DOHH2 (cell line): Measurements from ENCODE around the gene ASPSCR1.
"Not testable (repeated sequence)": the region's sequence is repeated elsewhere in the genome, so short reads cannot be mapped to it uniquely, and the experiment has no call there.

ENCODE experiments used
- H3F3A ChIP-seq: fragments of 200-600 bp; sonication (generic), shearing (Covaris generic); 2 replicates; pipeline ENCODE4 v1.6.0; 2016; ENCODE audit warnings: antibody characterized with exemption, mild to moderate bottlenecking; ENCODE audit not compliant: control insufficient read depth, insufficient read depth
- H3K27ac ChIP-seq: fragments of 200-600 bp; sonication (generic); 2 replicates; pipeline ENCODE4 v1.5.1; 2014; ENCODE audit warnings: low read depth, mild to moderate bottlenecking, low read length, moderate library complexity
- H3K27me3 ChIP-seq: fragments of 200-600 bp; sonication (generic); 2 replicates; pipeline ENCODE4 v1.6.1; 2014; ENCODE audit warnings: mild to moderate bottlenecking, low read length, mixed read lengths; ENCODE audit not compliant: control insufficient read depth
- H3K36me3 ChIP-seq: fragments of 200-600 bp; sonication (generic); 2 replicates; pipeline ENCODE4 v1.6.1; 2014; ENCODE audit warnings: mild to moderate bottlenecking, low read length, moderate library complexity, mixed read lengths; ENCODE audit not compliant: control insufficient read depth
- H3K4me1 ChIP-seq: fragments of 200-600 bp; sonication (generic); 2 replicates; pipeline ENCODE4 v1.6.1; 2014; ENCODE audit warnings: mild to moderate bottlenecking, low read length, mixed read lengths; ENCODE audit not compliant: control insufficient read depth
- H3K4me2 ChIP-seq: fragments of 200-600 bp; sonication (generic); 2 replicates; pipeline ENCODE4 v1.6.0; 2014; ENCODE audit warnings: mild to moderate bottlenecking, low read length, moderate library complexity
- H3K4me3 ChIP-seq: fragments of 200-600 bp; sonication (generic); 2 replicates; pipeline ENCODE4 v1.5.1; 2014; ENCODE audit warnings: mild to moderate bottlenecking, low read length, mixed read lengths
- H3K79me2 ChIP-seq: fragments of 200-600 bp; sonication (generic); 2 replicates; pipeline ENCODE4 v1.6.1; 2014; ENCODE audit warnings: mild to moderate bottlenecking, low read length, mixed read lengths; ENCODE audit not compliant: control insufficient read depth
- H3K9me2 ChIP-seq: fragments of 200-600 bp; sonication (generic); replicated peaks from 2 replicates; pipeline ENCODE4 v1.6.1; 2014; ENCODE audit warnings: mild to moderate bottlenecking, low read length, mixed read lengths; ENCODE audit not compliant: control insufficient read depth
- H3K9me3 ChIP-seq: fragments of 200-600 bp; sonication (generic); 2 replicates; pipeline ENCODE4 v1.6.1; 2014; ENCODE audit warnings: antibody characterized with exemption, low read length, mixed read lengths; ENCODE audit not compliant: control insufficient read depth, insufficient read depth
- H4K20me1 ChIP-seq: fragments of 200-600 bp; sonication (generic); 2 replicates; pipeline ENCODE4 v1.6.0; 2014; ENCODE audit warnings: low read depth, mild to moderate bottlenecking, antibody characterized with exemption, low read length, moderate library complexity; ENCODE audit not compliant: control insufficient read depth, insufficient read depth
- CTCF ChIP-seq: fragments of 200-600 bp; sonication (generic); IDR thresholded peaks from one replicate; pipeline ENCODE4 v1.5.1; 2014; ENCODE audit warnings: antibody characterized with exemption, mild to moderate bottlenecking, low read depth, low read length; ENCODE audit not compliant: poor library complexity, severe bottlenecking
- EZH2phosphoT487 ChIP-seq: fragments of 200-600 bp; sonication (generic); IDR thresholded peaks from 2 replicates; pipeline ENCODE4 v1.6.1; 2017; ENCODE audit warnings: borderline replicate concordance, mild to moderate bottlenecking, antibody characterized with exemption, low read length, moderate library complexity, mixed read lengths

ASPSCR1 gene

GRCh38 chr17:82037889-82038195 lies 60.4 kb downstream of the ASPSCR1 start:
- Histone ChIP-seq H3F3A (peaks cover 9% of the 10 kb centered on the region), H3K4me3 (peak overlapping the region; percentile 96), H3K9me3 (no peaks in the 10 kb centered on the region), H3K27ac (no peak overlapping the region), H3K27me3 (no peaks in the 10 kb centered on the region), H3K4me1 (peaks cover 23% of the 10 kb centered on the region), H3K9me2 (no peaks in the 10 kb centered on the region), H4K20me1 (peaks cover 5% of the 10 kb centered on the region), H3K36me3 (peaks cover 21% of the 10 kb centered on the region), H3K4me2 (peak overlapping the region; percentile 99), H3K79me2 (peaks cover 12% of the 10 kb centered on the region)
- TF ChIP-seq CTCF (no peak), EZH2phosphoT487 (no peak)

- not testable (repeated sequence) for H3K4me3 ChIP-seq, H3K27me3 ChIP-seq, H4K20me1 ChIP-seq, H3K27ac ChIP-seq, H3K4me2 ChIP-seq, H3K9me2 ChIP-seq, H3F3A ChIP-seq, H3K9me3 ChIP-seq
- H3K36me3 ChIP-seq = peaks cover 21% of the 10 kb centered on the region
- H3K79me2 ChIP-seq = peaks cover 12% of the 10 kb centered on the region
- H3K4me1 ChIP-seq = peaks cover 23% of the 10 kb centered on the region
Observed at GRCh38 chr17:82038796-82039409, 61.5 kb downstream of the ASPSCR1 start.

- TF ChIP-seq EZH2phosphoT487 (no peak), CTCF (no peak)
- peaks cover 23% of the 10 kb centered on the region for H3K4me1 ChIP-seq
- no peak overlapping the region for H3K4me3 ChIP-seq
- H4K20me1 ChIP-seq = peaks cover 5% of the 10 kb centered on the region
- no peaks in the 10 kb centered on the region for H3K27me3 ChIP-seq
- H3K9me2 ChIP-seq = no peaks in the 10 kb centered on the region
- H3K9me3 ChIP-seq = no peaks in the 10 kb centered on the region
- no peak overlapping the region for H3K4me2 ChIP-seq
- H3F3A ChIP-seq = peaks cover 9% of the 10 kb centered on the region; the same call in 1 of the 2 replicates
- H3K27ac ChIP-seq = no peak overlapping the region
- peaks cover 12% of the 10 kb centered on the region for H3K79me2 ChIP-seq
- H3K36me3 ChIP-seq = peaks cover 21% of the 10 kb centered on the region
Observed at GRCh38 chr17:82039695-82040299, 62.4 kb downstream of the ASPSCR1 start.

- no peak overlapping the region for H3K4me2 ChIP-seq
- H3K27ac ChIP-seq = no peak overlapping the region
- no peaks in the 10 kb centered on the region for H3F3A ChIP-seq
- peaks cover 5% of the 10 kb centered on the region for H4K20me1 ChIP-seq
- no peaks in the 10 kb centered on the region for H3K9me2 ChIP-seq
- H3K4me3 ChIP-seq = no peak overlapping the region
- H3K79me2 ChIP-seq = peaks cover 9% of the 10 kb centered on the region
- H3K27me3 ChIP-seq = no peaks in the 10 kb centered on the region
- peaks cover 8% of the 10 kb centered on the region for H3K36me3 ChIP-seq
- TF ChIP-seq CTCF = no peak
- no peak for TF ChIP-seq EZH2phosphoT487
- peaks cover 18% of the 10 kb centered on the region for H3K4me1 ChIP-seq
- H3K9me3 ChIP-seq = no peaks in the 10 kb centered on the region
Observed at GRCh38 chr17:82041144-82041814, 63.9 kb downstream of the ASPSCR1 start.
